Right atrium auricular region (tissue), 2 donors: ENCODE data around the gene GRIK5. TPM values are rescaled to one million over a fixed set of nuclear protein-coding genes. Genes with fewer than 3 reads are reported as not detected.

Experiments
- DNase-seq: peaks from one replicate; pipeline ENCODE4 v3.0.0-alpha.2; 2019; ENCODE audit warnings: low spot score
- H3K27ac ChIP-seq, 2 donors: fragments of 200-600 bp; sonication (generic); 1 replicate in 1 of 2; 2 replicates in 1 of 2; pipeline ENCODE4 v1.5.1; 2016 to 2019
- H3K27me3 ChIP-seq, 2 donors: fragments of 200-600 bp; sonication (generic); one replicate each; pipeline versions ENCODE4 v1.5.1 to v1.6.0; 2017 to 2019
- H3K36me3 ChIP-seq: fragments of 200-600 bp; sonication (generic); one replicate; pipeline ENCODE4 v1.5.1; 2016
- H3K4me1 ChIP-seq, 2 donors: fragments of 200-600 bp; sonication (generic); one replicate each; pipeline versions ENCODE4 v1.5.1 to v1.6.0; 2017 to 2019
- H3K4me3 ChIP-seq, 2 donors: fragments of 200-600 bp; sonication (generic); 1 replicate in 1 of 2; 2 replicates in 1 of 2; pipeline ENCODE4 v1.5.1; 2017 to 2019; ENCODE audit warnings: mild to moderate bottlenecking in 1 of 2, moderate library complexity in 1 of 2
- H3K9me3 ChIP-seq, 2 donors: fragments of 200-600 bp; sonication (generic); one replicate each; pipeline ENCODE4 v1.5.1; 2019
- CTCF ChIP-seq, 2 donors: fragments of 200-600 bp; sonication (generic); IDR thresholded peaks; one replicate each; pipeline ENCODE4 v1.5.1; 2019; ENCODE audit warnings: antibody characterized with exemption in 2 of 2
- total RNA-seq, 2 donors: library from RNA; depleted of rRNA; stranded (reverse); fragments of >200 nt; gene quantifications; one replicate each; pipeline ENCODE4 v1.1.0, GENCODE V29; 2016

The GRIK5 gene
- total RNA-seq, 2 donors from 2014 or later = 8.1 to 17.1 TPM

GRCh38 chr19:42065511-42065910, 4.5 kb downstream of the GRIK5 start:
- no peak for TF ChIP-seq CTCF (IDR thresholded peaks at IDR 0.05)
- H3K9me3 ChIP-seq = no peaks in the 10 kb centered on the region
- no peak overlapping the region for H3K4me3 ChIP-seq
- DNase-seq = no peak
- H3K36me3 ChIP-seq = no peaks in the 10 kb centered on the region
- peaks cover 0 to 21% of the 10 kb centered on the region in 2 donors for H3K4me1 ChIP-seq
- no peak overlapping the region for H3K27ac ChIP-seq
- H3K27me3 ChIP-seq = no peaks in the 10 kb centered on the region

GRCh38 chr19:42065051-42065450, 5.0 kb downstream of the GRIK5 start:
- Histone ChIP-seq H3K9me3 (no peaks in the 10 kb centered on the region), H3K4me1 (peaks cover 0 to 17% of the 10 kb centered on the region in 2 donors), H3K27ac (no peak overlapping the region), H3K4me3 (no peak overlapping the region), H3K27me3 (no peaks in the 10 kb centered on the region), H3K36me3 (no peaks in the 10 kb centered on the region)
- TF ChIP-seq CTCF (IDR thresholded peaks at IDR 0.05) = no peak
- no peak for DNase-seq

GRCh38 chr19:42064432-42064831, 5.6 kb downstream of the GRIK5 start:
- Histone ChIP-seq H3K4me1 (peaks cover 0 to 11% of the 10 kb centered on the region in 2 donors), H3K27me3 (no peaks in the 10 kb centered on the region), H3K27ac (no peak overlapping the region), H3K4me3 (no peak overlapping the region), H3K36me3 (no peaks in the 10 kb centered on the region), H3K9me3 (no peaks in the 10 kb centered on the region)
- DNase-seq = no peak
- TF ChIP-seq CTCF (IDR thresholded peaks at IDR 0.05) = no peak

GRCh38 chr19:42062381-42062780, 7.6 kb downstream of the GRIK5 start:
- no peaks in the 10 kb centered on the region for H3K36me3 ChIP-seq
- no peaks in the 10 kb centered on the region for H3K4me1 ChIP-seq
- no peaks in the 10 kb centered on the region for H3K9me3 ChIP-seq
- TF ChIP-seq CTCF (IDR thresholded peaks at IDR 0.05) = no peak
- no peak overlapping the region for H3K4me3 ChIP-seq
- no peak for DNase-seq
- no peak overlapping the region for H3K27ac ChIP-seq
- no peaks in the 10 kb centered on the region for H3K27me3 ChIP-seq

- H3K27me3 ChIP-seq = no peaks in the 10 kb centered on the region
- no peak for TF ChIP-seq CTCF (IDR thresholded peaks at IDR 0.05)
- no peaks in the 10 kb centered on the region for H3K4me1 ChIP-seq
- H3K4me3 ChIP-seq = no peak overlapping the region
- no peak overlapping the region for H3K27ac ChIP-seq
- no peaks in the 10 kb centered on the region for H3K9me3 ChIP-seq
- H3K36me3 ChIP-seq = no peaks in the 10 kb centered on the region
- no peak for DNase-seq
Measured at GRCh38 chr19:42060117-42060516, 9.9 kb downstream of the GRIK5 start.

- no peaks in the 10 kb centered on the region for H3K36me3 ChIP-seq
Measured at GRCh38 chr19:42059196-42059595, 10.8 kb downstream of the GRIK5 start.

More at GRCh38 chr19:42059196-42059595, 10.8 kb downstream of the GRIK5 start:
- no peak for DNase-seq
- no peak overlapping the region for H3K4me3 ChIP-seq
- H3K4me1 ChIP-seq = no peaks in the 10 kb centered on the region
- no peaks in the 10 kb centered on the region for H3K9me3 ChIP-seq
- H3K27ac ChIP-seq = no peak overlapping the region
- TF ChIP-seq CTCF (IDR thresholded peaks at IDR 0.05) = no peak
- H3K27me3 ChIP-seq = no peaks in the 10 kb centered on the region
